ENCODE data around the gene RASGRP4. TPM values are rescaled to one million over a fixed set of nuclear protein-coding genes. Genes with fewer than 3 reads are reported as not detected.

The RASGRP4 gene
- total RNA-seq, 1 experiment from 2014 or later: not detected

DNA sequence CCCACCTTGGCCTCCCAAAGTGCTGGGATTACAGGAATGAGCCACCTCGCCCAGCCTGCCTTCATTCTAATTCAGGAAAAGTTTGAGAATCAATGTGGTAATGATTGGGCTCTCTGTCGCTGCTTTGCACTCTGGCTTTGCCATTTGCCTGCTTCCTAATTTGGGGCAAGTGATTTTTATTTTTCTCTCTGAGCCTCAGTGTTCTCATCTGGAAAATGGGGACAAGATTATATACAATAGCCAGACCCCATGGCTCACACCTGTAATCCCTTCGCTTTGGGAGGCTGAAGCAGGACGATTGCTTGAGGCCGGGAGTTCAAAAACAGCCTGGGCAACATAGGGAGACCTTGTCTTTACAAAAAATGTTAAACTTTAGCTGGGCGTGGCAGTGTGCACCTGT lies 11.3 kb upstream of the RASGRP4 start:
- no peak overlapping the region for H3K4me3 ChIP-seq
- H3K4me2 ChIP-seq: no peak overlapping the region
- intact Hi-C loops (cut with micrococcal nuclease; ENCODE audit: unreplicated experiment): no loop called here
- no peaks in the 10 kb centered on the region for H3K4me1 ChIP-seq (replicated peaks; ENCODE audit: insufficient read depth)
- no peaks in the 10 kb centered on the region for H3F3A ChIP-seq (ENCODE audit: insufficient read depth, low read depth)
- H3K27ac ChIP-seq: no peak overlapping the region
- no peaks in the 10 kb centered on the region; the same call in 1 of the 2 replicates for H3K27me3 ChIP-seq (ENCODE audit: insufficient read depth, low read depth)
- H4K20me1 ChIP-seq (ENCODE audit: insufficient read depth): no peaks in the 10 kb centered on the region
- TF ChIP-seq, protein P1, sequence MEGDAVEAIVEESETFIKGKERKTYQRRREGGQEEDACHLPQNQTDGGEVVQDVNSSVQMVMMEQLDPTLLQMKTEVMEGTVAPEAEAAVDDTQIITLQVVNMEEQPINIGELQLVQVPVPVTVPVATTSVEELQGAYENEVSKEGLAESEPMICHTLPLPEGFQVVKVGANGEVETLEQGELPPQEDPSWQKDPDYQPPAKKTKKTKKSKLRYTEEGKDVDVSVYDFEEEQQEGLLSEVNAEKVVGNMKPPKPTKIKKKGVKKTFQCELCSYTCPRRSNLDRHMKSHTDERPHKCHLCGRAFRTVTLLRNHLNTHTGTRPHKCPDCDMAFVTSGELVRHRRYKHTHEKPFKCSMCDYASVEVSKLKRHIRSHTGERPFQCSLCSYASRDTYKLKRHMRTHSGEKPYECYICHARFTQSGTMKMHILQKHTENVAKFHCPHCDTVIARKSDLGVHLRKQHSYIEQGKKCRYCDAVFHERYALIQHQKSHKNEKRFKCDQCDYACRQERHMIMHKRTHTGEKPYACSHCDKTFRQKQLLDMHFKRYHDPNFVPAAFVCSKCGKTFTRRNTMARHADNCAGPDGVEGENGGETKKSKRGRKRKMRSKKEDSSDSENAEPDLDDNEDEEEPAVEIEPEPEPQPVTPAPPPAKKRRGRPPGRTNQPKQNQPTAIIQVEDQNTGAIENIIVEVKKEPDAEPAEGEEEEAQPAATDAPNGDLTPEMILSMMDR (conservative IDR thresholded peaks at IDR 0.05): no peak
- TF ChIP-seq EZH2 (IDR thresholded peaks at IDR 0.05; ENCODE audit: low read depth): no peak
- H2AFZ ChIP-seq: no peak overlapping the region
- H3K36me3 ChIP-seq (ENCODE audit: low read depth): no peaks in the 10 kb centered on the region
- no peaks in the 10 kb centered on the region for H3K79me2 ChIP-seq (ENCODE audit: low read depth)
- no peak for DNase-seq
- H3K9me3 ChIP-seq (ENCODE audit: insufficient read depth, low read depth): no peaks in the 10 kb centered on the region
- no peaks in the 10 kb centered on the region for H3K9me2 ChIP-seq (ENCODE audit: insufficient read depth)
- CTCF ChIA-PET: no interaction called here
- BruUV-seq (replicated peaks): no TSS peak
- POLR2A ChIA-PET (ENCODE audit: unreplicated experiment): interaction anchor here (0.5 kb wide), 1 partner anchor 457 kb away, joined by 5 read pairs; no protein-coding TSS in a partner anchor

DNA sequence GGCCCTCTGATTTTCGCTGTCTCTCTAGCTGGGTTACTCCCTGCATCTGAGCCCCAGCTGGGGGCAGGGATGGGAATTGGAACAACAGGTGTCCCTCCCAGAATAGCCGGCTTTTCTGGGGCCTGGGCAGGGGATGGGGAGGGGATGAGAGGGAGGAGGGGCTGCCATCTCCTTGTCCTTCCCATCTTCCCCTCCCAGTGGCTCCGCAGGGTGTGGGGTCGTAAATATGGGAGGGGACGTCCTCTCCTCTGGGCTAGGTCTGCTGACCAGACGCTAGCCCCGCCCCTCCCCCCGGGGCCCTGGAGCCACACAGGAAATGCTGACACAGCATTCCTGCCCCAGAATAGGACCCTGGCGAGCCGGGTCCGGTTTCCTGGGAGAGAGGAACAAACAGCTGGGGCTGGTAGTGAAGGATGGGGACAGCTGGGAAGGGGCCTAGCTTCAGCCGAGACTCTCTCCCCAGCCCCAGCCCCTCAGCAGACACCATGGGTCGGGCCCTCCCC lies 8.6 kb upstream of the RASGRP4 start:
- Histone ChIP-seq H4K20me1 (ENCODE audit: insufficient read depth) (no peaks in the 10 kb centered on the region), H3K9me3 (ENCODE audit: insufficient read depth, low read depth) (no peaks in the 10 kb centered on the region), H3K4me3 (no peak overlapping the region), H3K36me3 (ENCODE audit: low read depth) (no peaks in the 10 kb centered on the region), H3K4me2 (no peak overlapping the region), H3K27ac (no peak overlapping the region), H2AFZ (no peak overlapping the region), H3K9me2 (ENCODE audit: insufficient read depth) (no peaks in the 10 kb centered on the region), H3K27me3 (ENCODE audit: insufficient read depth, low read depth) (peaks cover 3% of the 10 kb centered on the region; the same call in 1 of the 2 replicates), H3K4me1 (replicated peaks; ENCODE audit: insufficient read depth) (no peaks in the 10 kb centered on the region), H3F3A (ENCODE audit: insufficient read depth, low read depth) (no peaks in the 10 kb centered on the region), H3K79me2 (ENCODE audit: low read depth) (no peaks in the 10 kb centered on the region)
- ChIA-PET POLR2A (ENCODE audit: unreplicated experiment) (no interaction called here), CTCF (interaction anchor here (0.6 to 0.7 kb wide), 2 partner anchors 23 to 300 kb away, joined by 3 read pairs; no protein-coding TSS in a partner anchor)
- BruUV-seq (replicated peaks): no TSS peak
- intact Hi-C loops (cut with micrococcal nuclease; ENCODE audit: unreplicated experiment): no loop called here
- no peak for TF ChIP-seq EZH2 (IDR thresholded peaks at IDR 0.05; ENCODE audit: low read depth)
- TF ChIP-seq, protein P1 (conservative IDR thresholded peaks at IDR 0.05): no peak
- no peak for DNase-seq

DNA sequence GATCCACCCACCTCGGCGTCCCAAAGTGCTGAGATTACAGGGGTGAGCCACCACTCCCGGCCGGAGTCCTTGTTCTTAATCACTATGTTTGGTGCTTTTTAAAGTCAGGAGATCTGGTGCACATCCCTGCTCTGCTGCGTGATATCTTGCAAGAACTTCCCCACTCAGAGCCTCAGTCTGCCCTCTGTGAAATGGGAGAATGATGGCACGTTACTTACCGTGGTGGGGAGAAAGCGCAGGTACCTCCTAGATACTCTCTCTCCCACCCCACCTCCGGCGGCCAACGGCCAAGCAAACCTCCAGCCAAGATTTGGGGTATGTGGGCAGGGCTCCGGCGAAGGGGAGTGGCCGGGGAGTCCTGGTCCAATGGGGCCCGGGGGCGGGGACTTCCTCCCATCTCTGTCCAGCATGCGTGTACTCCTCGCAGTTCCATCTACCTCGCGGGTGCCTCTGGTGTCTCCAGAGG lies 7.3 kb upstream of the RASGRP4 start, which contains the start of gene RYR1:
Gene RYR1, plus strand, starts transcription at position 424 of the 466 bp plus-strand sequence. CDS start 139 bp downstream, outside the sequence.
- peak in 1 of 2 experiments; percentile 17 for DNase-seq
- no peak for TF ChIP-seq EZH2 (IDR thresholded peaks at IDR 0.05; ENCODE audit: low read depth)
- TF ChIP-seq, protein P1 (conservative IDR thresholded peaks at IDR 0.05): no peak
- H3K4me3 ChIP-seq: no peak within 1 kb of the TSS
- peaks cover 3% of the 10 kb centered on the region; the same call in 1 of the 2 replicates for H3K27me3 ChIP-seq (ENCODE audit: insufficient read depth, low read depth)
- no peaks in the 10 kb centered on the region for H3K36me3 ChIP-seq (ENCODE audit: low read depth)
- H4K20me1 ChIP-seq (ENCODE audit: insufficient read depth): no peaks in the 10 kb centered on the region
- H3F3A ChIP-seq (ENCODE audit: insufficient read depth, low read depth): no peaks in the 10 kb centered on the region
- ChIA-PET POLR2A (ENCODE audit: unreplicated experiment) (no interaction called here), CTCF (no interaction called here)
- no TSS peak for BruUV-seq (replicated peaks)
- no peaks in the 10 kb centered on the region for H3K79me2 ChIP-seq (ENCODE audit: low read depth)
- no peak within 1 kb of the TSS for H3K27ac ChIP-seq
- no peaks in the 10 kb centered on the region for H3K9me3 ChIP-seq (ENCODE audit: insufficient read depth, low read depth)
- H3K4me1 ChIP-seq (replicated peaks; ENCODE audit: insufficient read depth): no peaks in the 10 kb centered on the region
- H3K9me2 ChIP-seq (ENCODE audit: insufficient read depth): no peaks in the 10 kb centered on the region
- intact Hi-C loops (cut with micrococcal nuclease; ENCODE audit: unreplicated experiment): no loop called here
- no peak within 1 kb of the TSS for H3K4me2 ChIP-seq
- no peak within 1 kb of the TSS for H2AFZ ChIP-seq
